ENCODE measurements around the gene ARMH4. TPM values are rescaled to one million over a fixed set of nuclear protein-coding genes. Genes with fewer than 3 reads are reported as not detected.

ARMH4 gene
- total and polyA plus RNA-seq, 10 of the 15 experiments (the other 5 are each of a cell fraction or from before 2014, with no cell fraction given) = 0.50 to 0.97 (median 0.60) TPM; not detected in 7

DNA sequence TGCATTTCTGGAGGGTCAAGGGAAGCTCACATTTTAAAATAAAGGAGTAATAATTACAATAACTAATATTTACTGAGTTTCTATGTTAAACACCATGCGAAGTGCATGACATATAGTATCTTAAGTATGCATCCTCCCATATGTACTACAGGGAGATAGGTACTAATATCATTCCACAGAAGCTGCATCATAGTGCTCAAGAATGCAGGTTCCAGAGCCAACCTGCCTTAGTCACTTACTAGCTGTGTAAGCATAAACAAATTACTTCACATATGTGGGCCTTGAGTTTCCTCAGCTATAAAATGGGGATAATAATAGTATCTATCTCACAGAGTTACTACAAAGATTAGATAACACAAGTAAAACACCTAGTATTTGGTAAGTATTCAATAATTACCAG is 18.3 kb downstream of the ARMH4 start:
- Histone ChIP-seq H3K79me2 (ENCODE audit: control insufficient read depth, insufficient read depth, low read length) (no peaks in the 10 kb centered on the region), H3K27ac (ENCODE audit: control insufficient read depth, insufficient read depth) (no peak overlapping the region), H4K20me1 (ENCODE audit: control insufficient read depth, insufficient read depth) (no peaks in the 10 kb centered on the region), H2AFZ (ENCODE audit: control insufficient read depth, low read depth, low read length) (no peak overlapping the region), H3K36me3 (ENCODE audit: control insufficient read depth in 2 of 2, insufficient read depth in 2 of 2, low read length in 1 of 2) (no peaks in the 10 kb centered on the region), H3K4me1 (ENCODE audit: control insufficient read depth, insufficient read depth, low read length) (no peaks in the 10 kb centered on the region), H3K9ac (ENCODE audit: control insufficient read depth, insufficient read depth, low read length) (no peak overlapping the region), H3K4me2 (ENCODE audit: control insufficient read depth, insufficient read depth) (no peak overlapping the region), H3K4me3 (no peak overlapping the region), H3K9me3 (replicated peaks; ENCODE audit: control insufficient read depth, insufficient read depth, low read length) (no peaks in the 10 kb centered on the region), H3K27me3 (replicated peaks in 1 of 2; ENCODE audit: control insufficient read depth in 2 of 2, insufficient read depth in 2 of 2, low read length in 1 of 2) (no peaks in the 10 kb centered on the region)
- ATAC-seq = no peak
- no peak for FAIRE-seq
- no peak for DNase-seq (ENCODE audit: low read depth, low spot score)
- SMC1A ChIA-PET (ENCODE audit: uncharacterized antibody, unreplicated experiment) = no interaction called here
- 0% methylated on average over 1 of the region's 1 CpG for WGBS (ENCODE audit: insufficient coverage, insufficient replicate concordance, low lambda C conversion rate, missing lambda C conversion rate)
- RAD21 ChIA-PET (ENCODE audit: unreplicated experiment) = no interaction called here
- in situ Hi-C loops (cut with MboI) (no loop called here), intact Hi-C loops (cut with micrococcal nuclease; ENCODE audit: unreplicated experiment) (no loop called here)
- CTCF ChIA-PET = interaction anchor here (0.6 to 1.1 kb wide), 3 partner anchors 22 to 119 kb away, joined by 3 to 4 read pairs (median 3); no protein-coding TSS in a partner anchor
- BruUV-seq (replicated peaks) = no TSS peak
- no peak for TF ChIP-seq GATAD2B (conservative IDR thresholded peaks at IDR 0.05; ENCODE audit: low read depth)
- no peak for TF ChIP-seq RB1 (IDR thresholded peaks at IDR 0.05; ENCODE audit: borderline replicate concordance)
- no peak for TF ChIP-seq ZBED1 (IDR thresholded peaks at IDR 0.05; ENCODE audit: borderline replicate concordance)
- no peak for TF ChIP-seq TCF3 (IDR thresholded peaks at IDR 0.05; ENCODE audit: borderline replicate concordance, insufficient read depth, low read depth, low read length)
- TF ChIP-seq, protein P1, sequence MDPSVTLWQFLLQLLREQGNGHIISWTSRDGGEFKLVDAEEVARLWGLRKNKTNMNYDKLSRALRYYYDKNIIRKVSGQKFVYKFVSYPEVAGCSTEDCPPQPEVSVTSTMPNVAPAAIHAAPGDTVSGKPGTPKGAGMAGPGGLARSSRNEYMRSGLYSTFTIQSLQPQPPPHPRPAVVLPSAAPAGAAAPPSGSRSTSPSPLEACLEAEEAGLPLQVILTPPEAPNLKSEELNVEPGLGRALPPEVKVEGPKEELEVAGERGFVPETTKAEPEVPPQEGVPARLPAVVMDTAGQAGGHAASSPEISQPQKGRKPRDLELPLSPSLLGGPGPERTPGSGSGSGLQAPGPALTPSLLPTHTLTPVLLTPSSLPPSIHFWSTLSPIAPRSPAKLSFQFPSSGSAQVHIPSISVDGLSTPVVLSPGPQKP (IDR thresholded peaks at IDR 0.05; ENCODE audit: low read depth, low read length) = no peak
- no peak for TF ChIP-seq CREB1 (IDR thresholded peaks at IDR 0.05; ENCODE audit: low read depth)
- no peak for TF ChIP-seq NFIC (IDR thresholded peaks at IDR 0.05; ENCODE audit: low read depth, low read length)
- TF ChIP-seq, protein P2, sequence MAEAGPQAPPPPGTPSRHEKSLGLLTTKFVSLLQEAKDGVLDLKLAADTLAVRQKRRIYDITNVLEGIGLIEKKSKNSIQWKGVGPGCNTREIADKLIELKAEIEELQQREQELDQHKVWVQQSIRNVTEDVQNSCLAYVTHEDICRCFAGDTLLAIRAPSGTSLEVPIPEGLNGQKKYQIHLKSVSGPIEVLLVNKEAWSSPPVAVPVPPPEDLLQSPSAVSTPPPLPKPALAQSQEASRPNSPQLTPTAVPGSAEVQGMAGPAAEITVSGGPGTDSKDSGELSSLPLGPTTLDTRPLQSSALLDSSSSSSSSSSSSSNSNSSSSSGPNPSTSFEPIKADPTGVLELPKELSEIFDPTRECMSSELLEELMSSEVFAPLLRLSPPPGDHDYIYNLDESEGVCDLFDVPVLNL (IDR thresholded peaks at IDR 0.05; ENCODE audit: low read depth, low read length) = no peak
- no peak for TF ChIP-seq CHD1 (IDR thresholded peaks at IDR 0.05; ENCODE audit: low read depth, low read length)
- TF ChIP-seq, protein P3, sequence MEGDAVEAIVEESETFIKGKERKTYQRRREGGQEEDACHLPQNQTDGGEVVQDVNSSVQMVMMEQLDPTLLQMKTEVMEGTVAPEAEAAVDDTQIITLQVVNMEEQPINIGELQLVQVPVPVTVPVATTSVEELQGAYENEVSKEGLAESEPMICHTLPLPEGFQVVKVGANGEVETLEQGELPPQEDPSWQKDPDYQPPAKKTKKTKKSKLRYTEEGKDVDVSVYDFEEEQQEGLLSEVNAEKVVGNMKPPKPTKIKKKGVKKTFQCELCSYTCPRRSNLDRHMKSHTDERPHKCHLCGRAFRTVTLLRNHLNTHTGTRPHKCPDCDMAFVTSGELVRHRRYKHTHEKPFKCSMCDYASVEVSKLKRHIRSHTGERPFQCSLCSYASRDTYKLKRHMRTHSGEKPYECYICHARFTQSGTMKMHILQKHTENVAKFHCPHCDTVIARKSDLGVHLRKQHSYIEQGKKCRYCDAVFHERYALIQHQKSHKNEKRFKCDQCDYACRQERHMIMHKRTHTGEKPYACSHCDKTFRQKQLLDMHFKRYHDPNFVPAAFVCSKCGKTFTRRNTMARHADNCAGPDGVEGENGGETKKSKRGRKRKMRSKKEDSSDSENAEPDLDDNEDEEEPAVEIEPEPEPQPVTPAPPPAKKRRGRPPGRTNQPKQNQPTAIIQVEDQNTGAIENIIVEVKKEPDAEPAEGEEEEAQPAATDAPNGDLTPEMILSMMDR (IDR thresholded peaks at IDR 0.05 in 2 of 3, conservative IDR thresholded peaks at IDR 0.05 in 1 of 3; ENCODE audit: control insufficient read depth in 2 of 3, extremely low read depth in 1 of 3, insufficient read depth in 1 of 3, low read depth in 3 of 3, low read length in 3 of 3) = no peak
- POLR2A ChIA-PET = no interaction called here
